ENCODE results near the gene TIFAB.

Gene TIFAB

DNA sequence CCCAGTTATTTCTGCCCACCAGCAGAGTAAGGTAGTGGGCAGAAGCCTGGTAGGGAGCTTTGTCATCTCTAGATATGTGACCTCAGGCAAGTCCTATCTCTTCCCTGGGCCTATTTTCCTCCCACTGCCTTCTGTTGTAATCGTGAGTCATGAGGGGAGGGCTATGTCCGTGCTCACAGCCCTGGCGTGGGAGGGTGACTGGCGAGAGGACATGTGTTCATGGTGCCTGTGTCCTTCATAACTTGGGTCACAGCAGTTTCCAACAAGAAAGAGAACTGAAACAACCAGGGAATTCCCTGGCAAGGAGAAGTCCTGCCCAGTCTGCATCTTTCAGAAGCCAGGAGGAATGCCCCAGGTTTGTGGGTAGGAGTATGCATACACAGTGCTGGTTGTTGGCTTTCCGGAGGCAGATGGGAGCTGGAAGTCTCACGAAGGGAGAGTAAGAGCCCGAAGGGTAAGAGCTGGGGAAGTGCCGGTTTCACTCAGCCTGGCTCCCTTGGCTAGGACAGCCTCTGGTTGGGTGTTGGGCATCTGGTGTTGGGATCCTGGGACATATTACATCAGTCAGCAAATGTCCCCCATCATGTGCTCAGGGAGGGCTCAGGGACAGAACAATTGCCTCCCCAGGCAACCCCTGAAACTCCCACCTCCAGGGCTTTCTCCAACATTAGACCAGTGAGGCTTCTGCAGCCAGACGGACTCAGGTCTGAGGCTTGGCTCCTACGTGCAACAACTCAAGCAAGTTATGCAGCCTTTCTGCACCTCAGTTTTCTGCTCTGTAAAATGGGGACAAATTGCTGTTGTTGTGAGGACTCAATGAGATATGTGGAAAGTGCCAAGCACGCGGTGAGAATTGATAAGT is 4.3 kb upstream of the TIFAB start:
- no peak for DNase-seq

DNA sequence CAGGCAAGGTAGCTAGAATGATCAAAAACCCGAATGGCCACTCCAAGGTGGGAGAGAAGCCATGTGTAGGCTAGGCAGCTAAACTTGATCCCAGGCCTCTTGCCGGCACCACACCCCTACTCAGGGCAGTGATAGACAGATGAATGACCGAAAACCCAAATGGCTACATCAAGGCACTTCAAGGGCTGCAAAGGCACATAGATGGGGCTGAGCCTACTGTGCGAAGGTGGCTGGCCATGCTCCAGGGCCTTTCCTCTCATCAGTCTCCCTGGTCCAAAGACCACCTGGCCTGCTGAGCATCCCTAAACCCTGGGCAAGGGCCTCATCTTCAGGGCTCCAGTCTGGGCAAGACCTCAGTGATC is 3.7 kb upstream of the TIFAB start:
- no peak for DNase-seq

GRCh38 chr5:135454946-135455345 is 2.8 kb upstream of the TIFAB start:
- DNase-seq, result no peak

GRCh38 chr5:135453613-135454012 is 1.5 kb upstream of the TIFAB start:
- no peak for DNase-seq

- DNase-seq, result no peak
These were observed 400 bp downstream of the TIFAB start for GRCh38 chr5:135451581-135452320.

DNA sequence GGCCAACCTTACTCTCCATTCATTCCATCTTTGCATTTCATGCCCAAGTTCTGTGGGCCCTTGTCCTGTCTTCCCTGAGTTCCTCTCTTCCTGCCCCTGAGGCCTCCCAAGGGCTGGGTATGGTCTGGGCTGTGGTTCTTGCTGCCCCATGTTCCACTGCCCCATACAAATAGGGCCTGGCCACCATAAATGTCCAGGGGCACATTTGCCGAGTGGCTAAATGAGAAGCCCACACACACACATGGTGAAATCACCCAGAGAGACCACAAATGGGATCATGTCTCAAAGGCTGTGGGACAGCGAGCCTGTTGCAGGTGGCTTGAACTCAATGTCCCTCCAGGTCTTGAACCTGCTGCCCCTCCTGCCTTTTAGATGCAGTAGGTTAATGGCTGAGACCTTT is 1.2 kb downstream of the TIFAB start:
- DNase-seq, result no peak

GRCh38 chr5:135450336-135450735 is 1.8 kb downstream of the TIFAB start:
- DNase-seq, result no peak

DNA sequence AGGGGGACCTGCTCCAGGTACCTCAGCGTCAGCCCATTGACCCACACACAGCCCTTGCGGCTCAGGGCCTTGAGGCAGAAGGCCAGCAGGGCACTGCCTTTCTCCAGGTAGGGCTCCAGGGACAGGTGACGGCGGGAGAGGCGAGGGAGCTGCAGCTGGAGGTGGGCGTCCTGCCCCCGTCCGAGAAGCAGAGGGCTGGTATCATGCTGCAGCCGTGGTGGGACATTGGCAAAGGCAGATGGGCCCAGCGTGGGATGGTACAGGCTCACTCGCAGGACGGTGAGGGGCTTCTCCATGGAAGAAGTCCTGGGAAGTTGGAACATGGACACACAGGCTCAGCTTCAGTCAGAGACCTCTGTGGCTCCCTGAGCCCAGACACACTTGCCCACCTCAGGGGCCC is 2.5 kb downstream of the TIFAB start:
- DNase-seq, result no peak

- DNase-seq, result no peak
These were observed 3.2 kb downstream of the TIFAB start for GRCh38 chr5:135448791-135449507.

DNA sequence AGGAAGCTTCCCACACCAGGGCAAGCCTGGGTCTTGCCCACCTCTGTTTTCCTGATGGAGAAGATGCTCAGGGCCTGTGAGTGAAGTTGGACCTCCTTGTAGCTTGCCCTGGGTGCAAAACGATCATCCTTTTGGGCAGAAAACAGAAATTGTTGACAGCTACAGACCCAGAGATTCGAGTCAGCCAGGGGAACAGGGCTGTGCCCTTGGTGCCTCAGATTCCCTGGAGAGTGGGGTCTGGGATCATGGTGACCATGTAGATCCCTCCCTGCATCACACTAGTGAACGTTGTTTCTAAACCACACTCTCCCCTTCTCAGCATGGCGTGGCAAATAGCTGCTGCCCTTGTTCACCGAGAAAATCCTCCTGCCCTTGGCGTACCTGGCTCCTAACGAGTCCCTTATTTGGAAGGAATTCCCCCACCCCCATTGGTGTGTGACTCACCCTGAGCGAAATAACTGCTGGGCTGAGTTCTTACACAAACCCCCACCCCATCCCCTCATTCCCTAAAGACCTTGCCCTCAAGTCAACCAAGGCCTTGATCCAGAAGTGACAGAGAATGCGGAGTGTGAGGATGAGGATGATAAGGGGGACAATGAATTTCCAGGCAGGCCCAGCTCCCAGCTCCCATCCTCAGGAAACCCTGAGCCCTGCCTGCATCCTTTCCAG is 3.9 kb downstream of the TIFAB start:
- DNase-seq, result no peak

GRCh38 chr5:135447298-135447929 is 4.7 kb downstream of the TIFAB start, which contains the start of gene DCANP1:
Gene DCANP1 (minus strand): TSS chr5:135447348. CDS start chr5:135447108, 240 bp downstream.
- no peak for DNase-seq

GRCh38 chr5:135446615-135447014 is 5.5 kb downstream of the TIFAB start:
- no peak for DNase-seq

DNA sequence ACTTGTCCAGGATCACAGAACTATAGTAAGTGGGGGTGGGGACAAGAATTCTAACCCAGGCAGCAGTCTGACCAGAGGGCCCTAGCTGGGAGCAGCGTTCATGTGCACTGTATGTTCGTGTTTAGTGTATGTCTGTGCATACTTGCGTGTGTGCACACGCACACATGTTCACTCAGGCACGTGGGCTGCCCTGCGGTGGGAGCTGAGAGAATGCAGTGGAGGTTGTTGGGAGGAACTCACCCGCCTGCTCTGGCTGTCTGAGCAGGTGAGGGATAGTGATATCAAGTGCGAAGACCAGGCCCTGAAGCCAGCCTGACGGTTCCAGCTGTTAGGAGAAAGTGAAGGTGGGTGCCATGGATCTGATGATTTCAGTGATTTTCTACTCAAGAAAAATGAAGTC is 5.9 kb downstream of the TIFAB start:
- no peak for DNase-seq

DNA sequence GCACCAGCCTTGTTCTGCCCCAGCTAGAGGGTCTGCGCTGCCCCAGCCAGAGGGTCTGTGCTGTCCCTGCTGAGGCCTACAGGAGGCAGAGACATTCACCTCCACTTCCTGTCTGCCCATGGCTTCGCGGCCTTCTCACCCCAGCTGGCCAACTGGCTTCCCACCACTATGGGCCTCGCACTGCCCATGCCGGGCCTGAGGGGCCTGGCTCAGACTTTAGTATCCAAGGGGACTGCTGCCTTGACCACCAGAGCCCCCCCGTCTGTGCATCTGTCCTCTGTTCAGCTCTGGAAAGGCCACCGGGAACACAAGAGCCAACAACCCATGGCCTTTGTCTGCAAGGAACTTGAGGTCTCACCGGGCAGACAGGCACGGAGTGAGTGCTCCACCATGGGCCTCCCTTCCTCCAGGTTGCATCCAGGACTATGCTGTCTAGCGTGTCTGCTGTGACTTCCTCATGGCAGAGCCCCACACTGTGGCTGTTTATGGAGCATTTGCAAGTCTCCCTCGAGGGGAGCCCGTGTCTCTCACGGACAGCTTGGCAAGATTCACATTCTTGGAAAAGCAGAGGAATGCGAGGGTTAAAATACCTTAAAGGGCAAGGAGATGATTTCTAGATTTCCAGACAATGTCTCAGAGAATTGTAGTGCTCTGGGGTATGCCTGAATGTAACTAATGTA is 6.7 kb downstream of the TIFAB start:
- no peak for DNase-seq

GRCh38 chr5:135444881-135445280 is 7.3 kb downstream of the TIFAB start:
- no peak for DNase-seq

GRCh38 chr5:135444360-135444759 is 7.8 kb downstream of the TIFAB start:
- DNase-seq, result no peak

- DNase-seq, result no peak
These were observed 8.8 kb downstream of the TIFAB start for GRCh38 chr5:135443161-135443960.

- DNase-seq, result no peak
These were observed 9.6 kb downstream of the TIFAB start for GRCh38 chr5:135442431-135443160.

DNA sequence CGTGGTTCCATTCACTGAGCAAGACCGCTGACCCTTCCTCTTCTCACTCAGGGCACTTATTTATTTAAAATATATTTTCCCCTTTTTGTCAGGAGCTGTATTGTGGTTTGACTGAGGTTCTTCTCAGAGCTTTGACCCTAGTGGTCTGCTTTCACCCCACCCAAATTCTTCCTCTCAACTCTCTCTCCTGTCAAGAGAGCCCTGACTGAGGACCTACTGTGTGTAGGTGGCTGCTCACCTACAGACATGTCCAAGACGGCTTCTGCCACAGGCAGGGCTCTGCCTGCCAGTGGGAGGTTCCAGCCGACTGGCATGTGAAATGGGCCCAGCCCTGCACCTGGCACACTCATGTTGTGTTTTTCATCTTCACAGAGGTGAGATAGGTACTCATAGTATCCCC is 10.2 kb downstream of the TIFAB start:
- DNase-seq, result no peak

DNA sequence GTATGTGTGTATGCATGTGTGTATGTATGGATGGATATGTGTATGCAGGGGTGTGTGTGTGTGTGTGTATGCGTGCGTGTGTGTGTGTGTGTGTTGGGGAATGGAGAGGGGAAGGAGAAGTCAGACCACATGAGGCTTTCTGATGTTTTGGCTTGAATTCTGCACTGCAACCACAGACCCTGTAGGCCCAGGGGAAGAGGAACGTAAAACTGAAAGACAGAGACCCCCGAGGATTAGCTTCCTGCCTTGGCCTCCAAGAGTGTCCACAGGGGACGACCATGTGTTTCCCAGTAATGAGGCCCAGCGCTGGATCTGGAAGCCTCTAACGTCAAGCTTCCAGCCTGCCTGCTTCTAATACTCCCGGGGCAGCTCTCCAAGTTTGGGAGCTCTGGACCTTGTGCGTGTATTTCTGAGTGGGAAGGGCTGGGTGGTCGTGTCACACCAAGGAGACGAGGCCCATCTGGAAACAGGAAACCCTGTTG is 10.8 kb downstream of the TIFAB start:
- no peak for DNase-seq
